Kidney (tissue), 14 donors: ENCODE measurements around the gene MAST2. TPM values are rescaled to one million over a fixed set of nuclear protein-coding genes. Genes with fewer than 3 reads are reported as not detected.

Source experiments
- DNase-seq, 5 donors: peaks; one replicate each; pipeline ENCODE4 v3.0.0-alpha.2; 2013 to 2020
- FAIRE-seq: peaks from 2 replicates; lab custom pipeline; 2012; peaks lifted over from hg19 to GRCh38; lab: Jason Lieb, UNC
- H3K27ac ChIP-seq, 2 donors: one replicate each; pipeline ENCODE4 v1.7.0; 2013; ENCODE audit warnings: low read depth in 2 of 2, low read length in 2 of 2, inconsistent platforms in 1 of 2
- H3K27me3 ChIP-seq: one replicate; pipeline ENCODE4 v1.7.1; 2013; ENCODE audit warnings: low read length, inconsistent platforms; ENCODE audit not compliant: control insufficient read depth, insufficient read depth
- H3K36me3 ChIP-seq, 3 donors: one replicate each; pipeline versions ENCODE4 v1.7.0 to v1.7.1; 2013; ENCODE audit warnings: low read length in 3 of 3, control low read depth in 1 of 3, inconsistent platforms in 1 of 3; ENCODE audit not compliant: insufficient read depth in 3 of 3, control insufficient read depth in 2 of 3
- H3K4me1 ChIP-seq, 3 donors: one replicate each; pipeline versions ENCODE4 v1.7.0 to v1.7.1; 2013; ENCODE audit warnings: low read length in 3 of 3, inconsistent platforms in 1 of 3, low read depth in 1 of 3; ENCODE audit not compliant: control insufficient read depth in 2 of 3, insufficient read depth in 2 of 3
- H3K4me3 ChIP-seq, 3 donors: one replicate each; pipeline versions ENCODE4 v1.7.0 to v1.8.1; 2013; ENCODE audit warnings: low read length in 3 of 3, control low read depth in 1 of 3, inconsistent platforms in 1 of 3
- H3K9ac ChIP-seq, 3 donors: one replicate each; pipeline versions ENCODE4 v1.7.0 to v1.7.1; 2013; ENCODE audit warnings: low read length in 3 of 3, control low read depth in 1 of 3, inconsistent platforms in 1 of 3
- H3K9me3 ChIP-seq, 3 donors: one replicate each; pipeline versions ENCODE4 v1.7.0 to v1.7.1; 2013; ENCODE audit warnings: low read length in 3 of 3, control low read depth in 1 of 3, inconsistent platforms in 1 of 3; ENCODE audit not compliant: control insufficient read depth in 2 of 3, insufficient read depth in 1 of 3
- intact Hi-C: fragments of 100-400 bp; cut with DNase I; formaldehyde crosslinking; loops from one replicate; pipeline ENCODE4 v1.11.1; 2022
- polyA plus RNA-seq: library from polyadenylated mRNA; stranded (reverse); fragments of 350-450 nt; fragmentation: Illumina TruSeq; extraction: RNeasy Lipid Tissue Mini Kit (QIAGEN cat#74804); gene quantifications from one replicate; pipeline ENCODE4 v1.2.3, GENCODE V29; 2014; ENCODE audit warnings: low read depth, low replicate concordance; ENCODE audit not compliant: insufficient read depth
- total RNA-seq: library from RNA; stranded (reverse); fragmentation: NEBNext Ultra II Directional; extraction: Animal tissue kit (Norgen Biotek cat#: 25700); gene quantifications from one replicate; pipeline ENCODE4 v1.2.1, GENCODE V29; 2021
- TF ChIP-seq, protein P1 (sequence below): IDR thresholded peaks from 3 replicates; pipeline ENCODE4 v1.5.1; 2012; ENCODE audit warnings: mild to moderate bottlenecking, moderate library complexity, borderline replicate concordance; ENCODE audit not compliant: insufficient read depth; ENCODE audit errors: extremely low read depth
- donor health status: control.
- donor health status: control.
- donor health status: control.
- donor health status: control.
- donor health status: control.
- donor health status: DM: yes; HTN: yes; CAD: no.
- donor health status: Normal renal cell carcinoma (clear cell type).

Gene MAST2
- total and polyA plus RNA-seq, 2 donors from 2014 or later, result 7.6 to 17.9 TPM

DNA sequence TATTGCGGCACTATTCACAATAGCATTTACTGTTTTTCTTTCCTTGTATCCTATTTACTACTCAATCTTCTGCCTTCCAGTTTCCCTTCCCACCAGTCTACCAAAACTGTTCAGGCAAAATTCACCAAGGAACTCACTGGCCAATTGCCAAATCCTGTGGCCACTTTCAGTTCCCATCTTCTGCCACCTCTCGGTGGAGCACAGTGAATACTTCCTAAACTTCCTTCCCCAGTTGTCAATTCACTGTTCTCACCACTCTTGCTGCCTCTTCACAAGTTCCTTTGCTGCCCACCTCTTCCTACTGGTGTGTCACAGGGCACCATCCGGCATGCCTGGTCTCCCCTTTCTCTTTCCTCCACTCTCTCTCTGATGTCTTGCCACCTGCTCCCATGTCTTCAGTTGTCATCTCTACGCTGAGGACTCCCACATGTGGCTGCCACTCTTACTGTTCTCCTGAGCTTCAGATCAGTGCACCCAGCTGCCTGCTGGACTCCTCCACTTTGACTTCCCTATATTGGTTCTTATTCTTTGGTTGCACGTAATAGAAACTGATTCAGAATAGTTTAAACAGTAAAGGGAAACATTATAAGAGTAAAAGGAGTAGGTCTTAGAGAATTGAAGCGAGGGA is 214.6 kb downstream of the MAST2 start:
- peaks cover 2 to 7% (median 2%) of the 10 kb centered on the region in 3 donors for H3K36me3 ChIP-seq
- FAIRE-seq (no peak), DNase-seq (no peak)
- no peaks in the 10 kb centered on the region for H3K27me3 ChIP-seq
- H3K4me3 ChIP-seq, result no peak overlapping the region
- H3K4me1 ChIP-seq, result no peaks in the 10 kb centered on the region
- H3K9me3 ChIP-seq, result no peaks in the 10 kb centered on the region
- TF ChIP-seq, protein P1, sequence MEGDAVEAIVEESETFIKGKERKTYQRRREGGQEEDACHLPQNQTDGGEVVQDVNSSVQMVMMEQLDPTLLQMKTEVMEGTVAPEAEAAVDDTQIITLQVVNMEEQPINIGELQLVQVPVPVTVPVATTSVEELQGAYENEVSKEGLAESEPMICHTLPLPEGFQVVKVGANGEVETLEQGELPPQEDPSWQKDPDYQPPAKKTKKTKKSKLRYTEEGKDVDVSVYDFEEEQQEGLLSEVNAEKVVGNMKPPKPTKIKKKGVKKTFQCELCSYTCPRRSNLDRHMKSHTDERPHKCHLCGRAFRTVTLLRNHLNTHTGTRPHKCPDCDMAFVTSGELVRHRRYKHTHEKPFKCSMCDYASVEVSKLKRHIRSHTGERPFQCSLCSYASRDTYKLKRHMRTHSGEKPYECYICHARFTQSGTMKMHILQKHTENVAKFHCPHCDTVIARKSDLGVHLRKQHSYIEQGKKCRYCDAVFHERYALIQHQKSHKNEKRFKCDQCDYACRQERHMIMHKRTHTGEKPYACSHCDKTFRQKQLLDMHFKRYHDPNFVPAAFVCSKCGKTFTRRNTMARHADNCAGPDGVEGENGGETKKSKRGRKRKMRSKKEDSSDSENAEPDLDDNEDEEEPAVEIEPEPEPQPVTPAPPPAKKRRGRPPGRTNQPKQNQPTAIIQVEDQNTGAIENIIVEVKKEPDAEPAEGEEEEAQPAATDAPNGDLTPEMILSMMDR, result no peak
- H3K9ac ChIP-seq, result no peak overlapping the region
- H3K27ac ChIP-seq, result no peak overlapping the region
- intact Hi-C loops, result no loop called here

DNA sequence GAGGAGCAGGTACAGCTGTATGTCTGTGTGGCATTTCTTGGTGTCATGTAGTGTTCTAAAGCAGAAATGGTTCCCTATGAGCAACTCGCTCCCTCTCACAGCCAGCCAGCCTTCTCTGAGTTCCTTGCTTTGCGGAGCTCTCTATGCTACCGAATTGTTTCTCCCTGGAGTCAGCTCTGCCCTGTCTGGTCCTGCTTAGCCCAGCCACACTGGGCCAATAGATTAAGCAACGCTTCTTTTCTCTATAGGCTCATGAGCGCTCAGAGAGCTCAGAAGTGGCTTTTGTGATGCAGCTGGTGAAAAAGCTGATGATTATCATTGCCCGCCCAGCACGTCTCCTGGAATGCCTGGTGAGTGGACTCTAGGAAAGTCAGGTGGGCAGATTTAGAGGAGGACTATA is 215.9 kb downstream of the MAST2 start:
- TF ChIP-seq, protein P1, result no peak
- H3K4me1 ChIP-seq, result no peaks in the 10 kb centered on the region
- H3K9ac ChIP-seq, result no peak overlapping the region
- no peak overlapping the region for H3K4me3 ChIP-seq
- no peak overlapping the region for H3K27ac ChIP-seq
- no peaks in the 10 kb centered on the region for H3K27me3 ChIP-seq
- peaks cover 2 to 7% (median 3%) of the 10 kb centered on the region in 3 donors for H3K36me3 ChIP-seq
- DNase-seq, result no peak
- H3K9me3 ChIP-seq, result no peaks in the 10 kb centered on the region
- intact Hi-C loops, result no loop called here
- FAIRE-seq, result no peak

DNA sequence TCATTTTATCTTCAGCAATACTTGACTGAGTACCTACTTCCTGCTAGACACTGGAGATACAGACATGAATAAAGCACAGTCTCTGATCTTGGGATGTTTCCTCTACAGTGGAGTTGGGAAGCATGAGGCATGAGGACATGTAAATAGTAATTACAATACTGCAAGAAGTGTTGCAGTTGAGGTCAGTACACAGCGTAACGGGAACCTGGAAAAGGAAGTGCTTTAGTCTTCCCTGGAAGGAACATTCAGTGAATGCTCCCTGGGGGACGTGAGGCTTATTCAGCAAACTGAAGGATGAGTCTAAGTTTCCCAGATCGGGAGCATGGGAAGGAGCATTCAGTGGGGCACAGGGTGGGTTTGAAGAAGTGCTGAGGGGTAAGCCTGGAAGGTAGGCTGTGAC is 216.6 kb downstream of the MAST2 start:
- no peak overlapping the region for H3K9ac ChIP-seq
- H3K36me3 ChIP-seq, result peaks cover 2 to 7% (median 4%) of the 10 kb centered on the region in 3 donors
- DNase-seq (no peak), FAIRE-seq (no peak)
- intact Hi-C loops, result no loop called here
- H3K9me3 ChIP-seq, result no peaks in the 10 kb centered on the region
- no peaks in the 10 kb centered on the region for H3K4me1 ChIP-seq
- TF ChIP-seq, protein P1, result no peak
- no peaks in the 10 kb centered on the region for H3K27me3 ChIP-seq
- H3K4me3 ChIP-seq, result no peak overlapping the region
- no peak overlapping the region for H3K27ac ChIP-seq
